T follicular helper cell (primary cell): ENCODE measurements around the gene TOP2B.
A peak's percentile ranks its signal among the peaks of the same experiment; 100 is the strongest.

Source experiments
- DNase-seq: peaks from one replicate; pipeline ENCODE4 v3.0.0-alpha.2; 2020; ENCODE audit warnings: low read depth

TOP2B gene

DNA sequence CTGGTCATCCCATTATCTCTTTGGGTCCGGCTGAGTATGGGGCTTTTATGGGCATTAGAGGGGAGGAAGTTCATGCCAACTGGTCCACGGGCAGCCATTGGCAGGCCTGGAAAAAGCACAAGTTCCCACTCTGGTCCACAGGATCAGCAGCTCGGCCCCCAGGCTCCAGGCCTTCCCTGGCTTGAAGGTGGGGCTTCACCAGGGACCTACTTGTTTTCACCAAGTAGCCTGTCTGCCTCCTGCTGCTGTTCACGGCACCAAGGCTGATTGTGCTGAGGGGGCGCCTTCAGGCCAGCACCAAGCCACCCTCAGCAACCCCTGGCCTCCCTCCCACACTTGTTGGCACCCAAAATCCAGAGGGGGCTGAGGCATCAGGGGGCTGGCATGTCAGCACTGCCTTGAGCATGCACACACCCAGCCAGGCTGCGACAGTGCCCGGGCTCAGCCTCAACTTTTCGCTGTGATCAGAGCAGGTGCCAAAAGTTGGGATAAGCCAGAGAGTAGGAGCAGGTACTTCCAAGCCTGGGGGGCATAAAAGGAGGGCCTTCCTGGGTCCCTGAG lies 9.1 kb upstream of the TOP2B start:
- no peak for DNase-seq

DNA sequence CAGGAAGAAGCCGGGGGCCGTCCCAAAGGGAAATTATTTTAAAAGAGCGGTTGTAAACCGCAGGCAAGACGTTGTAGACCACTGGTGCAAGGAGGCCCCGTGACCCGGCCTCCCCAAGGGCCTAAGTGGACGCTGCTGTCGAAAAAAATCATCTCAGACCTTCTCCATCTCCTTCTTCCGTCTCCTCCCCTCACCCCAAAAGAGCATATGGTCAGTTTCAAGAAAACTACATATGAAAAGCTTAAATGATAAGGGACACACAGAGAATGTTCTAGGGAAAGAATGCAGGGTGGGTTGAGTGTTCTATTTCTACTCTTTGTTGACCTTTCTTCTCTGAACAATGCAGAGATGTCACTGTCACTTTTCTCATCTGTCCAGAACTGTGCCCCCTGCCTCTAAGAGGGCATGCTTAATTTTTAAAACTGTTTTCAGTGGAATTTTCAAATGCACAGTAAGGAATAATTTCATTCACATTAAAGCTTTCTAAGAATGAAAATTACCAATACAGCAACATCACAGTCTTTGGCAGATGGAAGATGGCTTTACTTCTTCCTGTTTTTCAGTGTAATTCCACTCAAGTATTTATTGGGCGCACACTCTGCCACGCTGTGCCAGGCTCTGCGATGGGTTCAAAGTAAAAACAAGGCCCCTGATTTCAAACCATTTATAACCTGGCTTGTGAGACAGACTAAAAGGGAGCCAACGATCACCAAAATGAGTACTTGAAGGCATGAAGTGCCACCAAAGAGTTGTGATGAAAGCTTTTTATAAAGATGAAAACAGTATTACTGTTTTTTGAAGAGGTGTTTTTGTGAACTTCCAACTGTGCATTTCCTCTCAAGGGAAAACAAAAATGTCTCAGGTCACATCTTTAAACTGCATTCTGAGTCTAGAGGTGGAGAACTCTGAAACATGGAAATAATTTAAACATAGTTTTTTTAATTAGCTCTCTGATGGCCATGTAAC lies 891 bp upstream of the TOP2B start:
- no peak for DNase-seq

DNA sequence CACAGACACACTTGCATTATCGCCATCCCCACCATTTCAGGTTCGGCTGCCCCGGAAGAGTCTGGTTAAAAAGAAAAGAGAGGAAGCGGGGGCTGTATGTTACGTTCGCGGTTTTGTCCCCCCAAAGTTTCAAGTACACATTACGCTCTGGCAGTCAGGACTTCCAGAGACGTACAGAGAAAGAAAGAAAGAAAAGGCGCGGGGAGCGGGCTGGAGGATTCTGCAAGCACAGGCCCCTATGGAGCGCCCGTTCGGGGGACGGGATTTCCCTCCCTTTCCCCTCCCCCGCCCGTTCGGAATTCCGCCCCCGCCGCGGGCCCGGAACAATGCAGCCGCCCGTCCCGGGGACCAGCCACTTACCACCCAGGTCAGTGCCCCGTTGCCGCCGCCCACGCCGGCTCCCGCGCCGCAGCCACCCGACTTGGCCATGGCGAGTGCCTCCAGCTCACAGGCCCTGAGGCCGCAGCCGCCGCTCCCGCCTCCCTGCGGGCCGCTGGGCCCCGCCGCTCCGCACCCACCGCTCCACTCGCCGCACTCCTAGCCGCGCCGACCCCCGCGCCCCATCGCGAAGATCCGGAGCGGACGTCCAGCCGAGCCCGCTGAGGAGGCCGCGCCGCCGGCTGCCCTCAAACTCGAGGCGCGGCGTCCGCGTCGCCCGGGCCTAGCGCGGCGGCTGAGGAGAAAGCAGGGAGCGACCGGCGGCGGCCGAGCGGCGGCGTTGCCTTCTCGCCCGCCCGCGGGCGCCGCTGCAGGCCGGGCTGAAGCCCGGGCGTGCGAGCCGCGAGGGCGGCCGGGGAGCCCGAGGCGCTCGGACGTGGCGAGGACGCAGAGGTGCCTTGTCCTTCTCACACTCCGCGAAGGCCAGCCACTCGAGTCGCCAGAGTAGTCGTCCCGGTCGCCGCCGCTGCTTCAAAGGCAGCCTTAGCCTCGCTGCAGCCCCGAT lies 567 bp downstream of the TOP2B start:
- DNase-seq: peak; percentile 43

DNA sequence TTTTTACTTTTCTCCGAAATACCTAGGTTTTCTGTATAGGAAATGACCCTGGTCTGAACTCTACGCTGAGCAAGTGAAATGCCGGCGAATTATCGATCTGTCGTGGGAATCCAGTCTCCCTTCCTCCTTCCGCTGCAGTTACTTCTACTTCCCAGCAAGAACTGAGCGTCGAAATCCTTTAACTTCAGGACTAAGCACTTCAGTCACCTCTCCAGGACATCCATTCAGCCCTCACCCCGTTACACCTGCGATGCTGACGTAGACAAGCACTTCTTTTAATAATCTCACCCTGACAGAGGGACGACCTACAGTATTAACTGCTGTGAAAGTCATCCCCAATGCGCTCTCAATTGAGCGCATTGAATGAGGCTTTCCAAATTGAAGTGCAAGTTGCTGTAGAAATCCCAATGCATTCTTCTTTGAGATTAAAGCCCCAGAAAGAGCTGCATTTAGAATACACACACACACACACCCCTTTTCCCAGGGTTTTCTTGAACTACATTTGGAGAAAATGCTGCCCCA lies 1.3 kb downstream of the TOP2B start:
- DNase-seq: peak; percentile 14

DNA sequence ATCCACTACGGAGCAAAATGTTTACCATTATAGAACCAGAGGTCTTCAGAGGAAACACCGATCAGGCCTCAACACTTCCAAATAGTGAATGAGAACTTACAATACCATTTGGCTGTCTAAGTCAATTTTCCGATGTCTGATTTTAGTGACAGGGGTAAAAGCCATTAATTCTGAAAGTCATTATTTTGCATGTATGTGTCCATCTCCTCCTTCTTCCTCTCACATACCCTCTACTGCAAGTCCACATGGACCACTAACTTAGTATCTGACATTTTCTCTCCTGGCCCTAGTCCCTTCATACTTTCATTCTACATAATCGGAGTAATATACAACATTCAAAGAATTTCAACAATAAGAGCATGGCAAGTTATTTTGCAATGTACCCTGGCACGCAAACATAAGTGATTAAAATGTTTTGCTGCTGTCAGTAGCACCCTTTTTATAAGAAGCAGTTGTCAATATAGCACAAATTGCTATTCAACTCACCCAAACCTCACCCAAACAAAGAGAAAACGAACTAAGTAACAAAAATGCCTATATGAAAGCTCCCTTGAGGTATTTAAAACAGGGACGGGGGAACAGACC lies 1.9 kb downstream of the TOP2B start:
- no peak for DNase-seq

DNA sequence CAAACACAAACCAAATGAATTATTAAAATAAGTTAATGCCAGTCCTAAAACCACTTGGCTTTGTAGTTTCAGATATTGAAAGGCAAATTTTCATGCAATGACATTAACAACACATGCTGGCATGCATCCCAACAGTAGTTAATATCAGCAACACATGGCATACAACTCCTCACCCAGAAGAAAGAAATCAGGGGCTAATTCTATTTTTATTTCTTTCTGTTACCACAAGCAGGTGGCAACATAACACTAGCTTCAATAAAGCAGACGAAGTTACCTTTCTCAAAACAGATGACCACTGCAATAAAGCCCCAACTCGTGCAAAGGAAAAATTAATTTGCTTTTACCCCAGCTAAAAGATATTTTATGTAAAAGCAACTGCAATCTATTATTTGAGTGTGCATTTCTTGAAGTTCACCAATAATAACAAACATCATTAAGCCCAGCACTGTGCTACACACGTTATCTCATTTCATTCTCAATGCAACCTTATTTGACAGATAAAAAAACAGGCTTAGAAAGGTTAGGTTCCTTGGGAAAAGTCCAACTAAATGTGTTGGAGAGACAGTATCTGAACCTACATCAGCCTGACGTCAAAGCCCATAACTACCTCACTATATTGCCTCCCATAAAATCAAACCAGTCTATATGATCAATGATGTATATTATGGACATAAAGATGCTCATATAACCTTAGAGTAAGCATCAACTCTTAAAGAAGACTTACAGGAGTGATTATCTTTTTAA lies 2.8 kb downstream of the TOP2B start:
- DNase-seq: no peak

DNA sequence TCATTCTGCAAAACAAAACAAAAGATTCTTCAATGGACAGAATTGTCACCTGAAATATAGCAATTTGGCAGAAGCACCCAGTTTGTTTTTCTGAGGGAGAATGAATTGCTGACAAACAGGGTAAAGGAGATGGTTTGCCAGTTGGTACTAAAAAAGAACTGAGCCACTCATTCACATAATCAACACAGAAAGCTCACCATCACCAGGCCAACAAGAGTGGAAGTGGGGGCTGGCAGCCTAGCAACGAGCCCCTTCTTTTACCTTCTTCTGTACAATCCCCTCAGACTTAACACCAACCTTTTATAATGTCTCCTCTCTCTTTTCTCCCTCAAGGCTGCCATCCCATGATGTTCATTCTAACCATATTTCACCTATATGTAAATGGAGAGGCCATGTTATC lies 5.9 kb downstream of the TOP2B start:
- DNase-seq: no peak

DNA sequence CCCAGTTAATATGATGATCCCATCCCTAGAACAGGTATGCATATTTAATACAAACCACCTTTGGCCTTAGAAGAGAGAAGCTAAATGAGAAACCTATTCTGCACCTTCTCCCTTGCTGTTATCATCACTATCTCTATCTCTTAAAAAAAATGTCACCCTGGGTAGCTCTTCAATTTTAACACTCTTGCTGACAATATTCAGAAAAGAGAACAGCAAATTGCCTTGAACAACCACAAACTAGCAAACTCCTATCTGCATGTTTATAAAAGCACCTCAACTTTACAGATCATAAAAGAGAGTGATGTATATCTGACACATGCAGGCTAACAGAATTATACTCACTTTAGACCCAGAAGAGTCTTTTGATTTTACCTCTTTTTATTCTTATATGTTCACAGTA lies 7.4 kb downstream of the TOP2B start:
- no peak for DNase-seq

DNA sequence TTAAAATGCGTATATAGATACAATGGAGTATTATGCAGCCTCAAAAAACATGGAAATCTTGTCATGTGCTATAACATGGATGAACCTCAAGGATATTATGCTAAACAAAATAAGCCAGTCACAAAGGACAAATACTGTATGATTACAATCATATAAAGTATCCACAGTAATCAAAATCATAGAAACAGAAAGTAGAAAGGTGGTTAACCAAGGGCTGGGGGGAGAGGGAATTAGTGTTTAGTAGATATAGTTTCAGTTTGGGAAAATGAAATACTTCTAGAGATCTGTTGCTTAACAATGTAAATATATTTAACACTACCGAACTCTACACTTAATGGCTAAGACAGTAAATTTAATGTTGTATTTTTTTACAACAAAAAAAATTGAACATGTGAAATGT lies 9.0 kb downstream of the TOP2B start:
- no peak for DNase-seq

DNA sequence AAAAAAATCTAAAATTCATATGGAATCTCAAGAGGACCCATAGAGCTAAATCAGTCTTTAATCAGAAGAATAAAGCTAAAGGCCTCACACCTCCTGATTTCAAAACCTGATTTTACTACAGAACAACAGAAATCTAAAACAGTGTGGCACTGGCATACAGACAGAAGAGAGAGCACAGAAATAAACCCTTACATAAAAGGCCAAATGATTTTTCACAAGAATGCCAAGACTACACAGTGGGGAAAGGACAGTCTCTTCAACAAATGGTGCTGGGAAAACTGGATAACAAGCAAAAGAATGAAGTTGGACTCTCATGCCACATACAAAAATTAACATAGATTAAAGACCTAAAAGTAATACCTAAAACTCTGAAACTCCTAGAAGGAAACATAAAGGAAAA lies 10.1 kb downstream of the TOP2B start:
- no peak for DNase-seq

DNA sequence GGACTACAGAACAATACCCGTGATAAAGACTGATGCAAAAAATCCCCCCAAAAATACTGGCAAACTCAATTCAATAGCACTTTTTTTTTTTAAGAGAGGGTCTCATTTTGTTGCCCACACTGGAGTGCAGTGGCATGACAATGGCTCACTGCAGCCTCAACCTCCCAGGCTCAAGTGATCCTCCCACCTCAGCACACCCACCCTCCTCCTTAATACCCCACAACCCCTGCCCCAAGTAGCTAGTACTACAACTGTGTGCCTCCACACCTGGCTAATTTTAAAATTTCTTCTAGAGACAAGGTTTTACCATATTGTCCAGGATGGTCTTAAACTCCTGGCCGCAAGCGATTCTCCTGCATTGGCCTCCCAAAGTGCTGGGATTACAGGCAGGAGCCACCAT lies 11.4 kb downstream of the TOP2B start:
- DNase-seq: no peak

DNA sequence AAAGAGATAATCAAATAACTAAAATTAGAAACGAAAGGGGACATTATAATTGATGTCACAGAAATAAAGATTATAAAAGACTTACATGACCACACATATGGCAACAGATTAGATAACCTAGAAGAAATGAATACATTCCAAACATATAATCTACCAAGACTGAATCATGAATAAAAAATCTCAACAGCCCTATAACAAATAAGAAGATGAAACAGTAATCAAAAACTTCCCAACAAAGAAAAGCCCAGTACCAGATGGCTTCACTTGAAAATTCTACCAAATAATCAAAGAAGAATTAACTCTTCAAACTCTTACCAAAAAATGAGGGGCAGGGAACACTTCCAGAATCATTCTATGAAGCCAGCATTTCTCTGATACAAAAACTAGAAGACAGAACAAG lies 11.8 kb downstream of the TOP2B start:
- no peak for DNase-seq

DNA sequence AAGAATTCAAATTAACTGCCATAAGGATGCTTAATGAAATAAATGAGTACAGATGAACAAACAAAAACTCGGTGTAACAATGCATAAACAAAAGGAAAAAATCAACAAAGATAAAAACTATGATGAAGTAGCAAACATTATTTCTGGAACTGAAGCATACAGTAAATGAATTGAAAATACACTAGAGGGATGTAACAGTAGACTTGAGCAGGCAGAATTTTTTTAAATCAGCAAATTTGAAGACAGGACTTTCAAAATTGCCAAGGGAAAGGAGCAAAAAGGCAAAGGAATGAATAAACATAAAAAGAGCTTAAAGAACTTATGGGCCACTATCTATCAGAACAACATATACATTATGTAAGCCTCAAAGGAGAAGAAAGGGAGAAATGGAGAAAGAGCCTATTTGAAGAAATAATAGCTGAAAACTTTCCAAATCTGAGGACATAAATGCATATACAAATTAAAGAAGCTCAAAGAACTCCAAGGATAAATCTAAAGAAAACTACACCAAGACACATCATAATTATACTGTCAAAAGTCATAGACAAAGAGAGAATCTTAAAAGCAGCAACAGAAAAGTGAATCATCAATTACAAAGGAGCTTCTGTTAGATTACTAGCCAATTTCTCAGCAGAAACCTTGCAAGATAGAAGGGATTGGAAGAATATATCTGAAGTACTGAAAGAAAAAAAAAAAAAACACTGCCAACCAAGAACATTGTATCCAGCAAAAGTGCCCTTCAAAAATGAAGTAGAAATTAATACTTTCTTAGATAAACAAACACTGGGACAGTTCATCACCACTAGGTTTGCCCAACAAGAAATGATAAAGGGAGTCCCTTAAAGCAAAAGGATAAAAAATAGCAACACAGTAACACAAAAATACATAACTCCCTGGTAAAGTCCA lies 15.5 kb downstream of the TOP2B start:
- DNase-seq: no peak

DNA sequence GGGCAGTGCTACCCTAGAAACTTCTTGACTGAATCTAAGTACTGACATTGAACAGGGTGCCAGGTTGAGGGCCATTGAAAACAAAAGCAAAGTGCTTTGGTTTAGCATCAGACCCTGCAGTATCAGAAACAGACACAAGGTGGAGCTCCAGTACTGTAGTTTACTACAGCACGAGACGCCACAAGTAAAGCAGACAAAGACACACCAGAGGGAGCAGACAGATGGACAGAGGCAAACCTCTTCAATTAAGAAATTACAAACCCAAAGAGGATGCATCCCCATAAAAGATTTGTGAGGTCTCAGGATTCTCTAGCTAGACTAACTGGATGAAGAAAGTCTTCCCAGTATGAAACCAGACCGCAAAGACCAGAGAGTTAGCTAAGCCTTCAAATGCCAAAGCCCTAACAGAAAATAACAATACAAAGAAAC lies 16.6 kb downstream of the TOP2B start:
- DNase-seq: peak; percentile 71

DNA sequence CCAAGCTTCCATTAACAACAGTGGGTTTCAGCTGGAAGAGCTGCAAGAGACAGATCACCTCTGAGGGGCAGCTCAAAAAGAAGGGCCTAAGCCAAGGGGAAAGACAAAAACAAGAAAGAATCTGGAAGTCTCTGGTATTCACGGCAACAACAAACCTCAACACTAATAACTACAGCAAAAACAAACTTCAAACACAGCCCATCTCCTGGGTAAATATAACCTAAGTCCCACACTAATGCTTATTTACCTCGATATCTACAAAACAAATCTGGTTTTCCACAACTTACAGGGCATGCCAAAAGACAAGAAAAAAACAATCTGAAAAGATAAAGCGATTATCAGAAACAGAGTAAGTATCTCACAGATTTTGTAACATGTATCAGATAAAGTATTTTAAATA lies 29.7 kb downstream of the TOP2B start:
- no peak for DNase-seq

DNA sequence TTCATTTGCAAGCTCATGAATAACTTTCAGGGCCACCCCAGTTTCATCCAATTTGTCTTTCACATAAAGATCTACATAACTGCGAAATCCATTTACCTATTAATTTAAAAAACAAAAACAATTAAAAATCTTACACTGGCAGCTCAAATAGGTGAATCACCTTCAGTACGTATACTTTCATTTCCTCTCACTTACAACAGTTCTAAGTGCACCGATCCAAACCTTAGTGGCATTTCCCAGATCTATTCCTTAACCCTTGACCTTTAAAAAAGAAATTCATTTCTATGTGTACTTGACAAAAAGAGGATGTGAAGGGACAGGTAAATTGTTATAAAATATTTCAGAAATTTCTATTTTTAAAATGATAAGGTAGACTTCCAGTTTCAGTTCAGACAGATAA lies 30.8 kb downstream of the TOP2B start:
- DNase-seq: no peak

DNA sequence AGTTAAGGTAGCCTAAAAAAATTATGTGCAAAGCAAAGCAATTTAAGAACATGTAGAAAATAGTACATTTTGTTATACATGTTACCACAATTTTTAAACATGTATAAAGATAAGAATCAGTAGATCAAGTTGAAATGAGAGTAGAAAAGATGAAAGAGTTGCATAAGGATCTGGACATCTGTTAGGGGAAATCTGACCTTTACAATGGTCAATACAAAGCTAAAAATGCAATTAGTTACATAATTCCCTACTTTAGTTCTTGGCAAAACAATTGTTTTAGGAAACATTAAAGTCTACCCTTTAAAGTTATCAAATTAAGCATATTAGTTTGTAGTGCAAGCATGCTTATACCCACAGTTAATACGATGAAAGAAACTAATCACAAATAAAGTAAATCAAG lies 32.7 kb downstream of the TOP2B start:
- DNase-seq: no peak

DNA sequence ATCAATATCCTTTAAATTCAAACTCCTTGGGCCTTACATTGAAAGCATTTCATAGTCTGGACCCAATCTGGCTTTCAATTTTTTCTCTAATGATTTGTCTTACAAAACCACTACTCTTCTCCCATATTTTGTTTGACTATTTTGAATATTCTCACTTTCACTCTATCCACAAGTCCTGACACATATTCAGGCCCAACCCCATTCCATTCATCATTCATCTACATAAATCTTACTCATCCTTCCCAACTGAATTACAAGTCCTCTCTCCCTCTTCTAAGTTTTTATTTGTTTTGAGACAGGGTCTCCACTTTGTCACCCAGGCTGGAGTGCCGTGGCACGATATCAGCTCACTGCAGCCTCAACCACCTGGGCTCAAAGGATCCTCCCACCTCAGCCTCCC lies 43.6 kb downstream of the TOP2B start:
- DNase-seq: no peak

DNA sequence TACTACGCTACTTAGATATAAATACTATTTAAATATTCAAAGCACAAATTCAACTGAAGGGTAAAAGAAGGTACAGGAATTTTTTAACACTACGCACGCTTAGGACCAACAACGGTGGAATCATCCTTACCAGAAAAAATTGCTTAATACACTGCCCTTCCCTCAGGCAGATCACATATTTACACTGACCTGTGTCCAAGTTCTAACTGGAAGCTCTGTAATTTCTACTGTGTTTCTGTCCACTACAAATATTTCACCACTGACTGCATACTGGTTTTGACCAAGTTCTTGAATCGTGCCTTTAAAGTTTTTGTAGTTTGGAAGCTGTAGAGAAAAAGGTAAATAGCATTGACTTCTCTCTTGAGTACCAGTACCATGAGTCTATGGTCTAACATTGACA lies 44.2 kb downstream of the TOP2B start:
- DNase-seq: no peak

DNA sequence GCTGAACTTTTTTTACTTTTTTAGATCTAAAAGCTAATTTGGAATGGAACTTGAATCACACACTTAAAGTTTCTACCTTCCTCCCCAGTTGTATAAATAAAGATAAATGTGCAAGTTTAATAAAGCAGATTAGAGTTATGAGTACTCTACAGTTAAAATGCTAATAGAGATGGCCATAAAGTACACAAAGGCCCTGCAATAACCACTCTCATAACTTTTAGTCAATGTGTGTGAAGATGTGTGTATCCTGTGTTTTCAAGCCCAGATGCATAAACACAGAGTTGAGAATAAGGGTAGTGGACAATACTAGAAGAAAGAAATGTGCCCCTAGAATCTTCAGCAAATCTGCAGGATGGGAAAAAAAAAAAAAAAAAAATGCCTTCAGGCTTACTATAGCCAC lies 45.3 kb downstream of the TOP2B start:
- DNase-seq: no peak
